Esophagus squamous epithelium (tissue), 4 donors: Measurements from ENCODE around the gene NHSL2.

Experiments
- POLR2A ChIP-seq, 4 donors: fragments of 450-650 bp; IDR thresholded peaks; one replicate each; pipeline ENCODE4 v1.6.1; 2017; ENCODE audit warnings: antibody characterized with exemption in 4 of 4, mild to moderate bottlenecking in 4 of 4, moderate library complexity in 3 of 4
- TF ChIP-seq, protein P1 (sequence below), 6 experiments: fragments of 450-650 bp in 4 of 6; fragments of 200-600 bp in 2 of 6; sonication (generic) in 2 of 6; IDR thresholded peaks; one replicate each; pipeline ENCODE4 v1.5.1; 2016 to 2019; ENCODE audit warnings: antibody characterized with exemption in 6 of 6, mild to moderate bottlenecking in 4 of 6, moderate library complexity in 4 of 6

DNA sequence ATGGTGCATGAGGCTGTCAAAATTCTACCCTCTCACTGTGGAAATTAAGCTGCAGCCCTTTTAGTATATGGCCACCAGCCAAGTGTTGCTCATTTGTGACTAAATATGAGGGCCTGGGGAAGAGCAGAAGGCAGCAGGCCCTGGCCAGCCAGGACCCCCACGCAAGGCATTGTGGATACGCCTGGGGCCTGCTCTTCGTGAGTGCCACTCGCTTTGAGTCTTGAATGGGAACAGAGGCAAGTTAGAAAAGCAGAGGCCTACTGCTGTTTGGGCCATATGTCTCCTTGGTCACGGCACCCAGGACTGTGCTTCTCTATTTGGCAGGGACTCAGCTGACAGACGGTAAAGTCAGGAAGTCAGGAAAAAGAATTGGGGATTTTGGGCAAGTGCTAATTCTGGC is 210.2 kb downstream of the NHSL2 start:
- TF ChIP-seq POLR2A (IDR thresholded peaks at IDR 0.05), result no peak
- TF ChIP-seq, protein P1, sequence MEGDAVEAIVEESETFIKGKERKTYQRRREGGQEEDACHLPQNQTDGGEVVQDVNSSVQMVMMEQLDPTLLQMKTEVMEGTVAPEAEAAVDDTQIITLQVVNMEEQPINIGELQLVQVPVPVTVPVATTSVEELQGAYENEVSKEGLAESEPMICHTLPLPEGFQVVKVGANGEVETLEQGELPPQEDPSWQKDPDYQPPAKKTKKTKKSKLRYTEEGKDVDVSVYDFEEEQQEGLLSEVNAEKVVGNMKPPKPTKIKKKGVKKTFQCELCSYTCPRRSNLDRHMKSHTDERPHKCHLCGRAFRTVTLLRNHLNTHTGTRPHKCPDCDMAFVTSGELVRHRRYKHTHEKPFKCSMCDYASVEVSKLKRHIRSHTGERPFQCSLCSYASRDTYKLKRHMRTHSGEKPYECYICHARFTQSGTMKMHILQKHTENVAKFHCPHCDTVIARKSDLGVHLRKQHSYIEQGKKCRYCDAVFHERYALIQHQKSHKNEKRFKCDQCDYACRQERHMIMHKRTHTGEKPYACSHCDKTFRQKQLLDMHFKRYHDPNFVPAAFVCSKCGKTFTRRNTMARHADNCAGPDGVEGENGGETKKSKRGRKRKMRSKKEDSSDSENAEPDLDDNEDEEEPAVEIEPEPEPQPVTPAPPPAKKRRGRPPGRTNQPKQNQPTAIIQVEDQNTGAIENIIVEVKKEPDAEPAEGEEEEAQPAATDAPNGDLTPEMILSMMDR (IDR thresholded peaks at IDR 0.05), result no peak
